SU-DHL-6 (cell line): ENCODE measurements around the gene ZNF609.
"Not testable (repeated sequence)": the region's sequence is repeated elsewhere in the genome, so short reads cannot be mapped to it uniquely, and the experiment has no call there.

Experiments
- EZH2phosphoT487 ChIP-seq: fragments of 200-600 bp; sonication (generic), shearing (Covaris generic); conservative IDR thresholded peaks from 2 replicates; pipeline ENCODE4 v1.6.1; 2018; ENCODE audit warnings: mild to moderate bottlenecking, antibody characterized with exemption, low read length, moderate library complexity, mixed read lengths
- TF ChIP-seq, protein P1 (sequence below): fragments of 200-600 bp; sonication (generic); IDR thresholded peaks from one replicate; pipeline ENCODE4 v1.5.1; 2017; ENCODE audit warnings: antibody characterized with exemption, mild to moderate bottlenecking, low read length, moderate library complexity; ENCODE audit not compliant: insufficient read depth, poor library complexity, severe bottlenecking

DNA sequence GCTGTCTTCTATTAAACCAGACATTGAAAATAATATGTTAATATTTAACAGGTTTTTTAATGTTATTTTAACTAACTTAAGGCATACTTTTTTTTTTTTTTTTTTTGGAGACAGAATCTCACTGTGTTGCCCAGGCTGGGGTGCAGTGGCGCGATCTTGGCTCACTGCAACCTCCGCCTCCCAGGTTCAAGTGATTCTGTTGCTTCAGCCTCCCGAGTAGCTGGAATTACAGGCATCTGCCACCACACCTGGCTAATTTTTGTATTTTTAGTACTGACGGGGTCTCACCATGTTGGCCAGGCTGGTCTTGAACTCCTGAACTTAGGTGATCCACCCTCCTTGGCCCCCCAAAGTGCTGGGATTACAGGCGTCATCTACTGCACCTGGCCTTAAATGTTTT, 147.0 kb downstream of the ZNF609 start:
- TF ChIP-seq, protein P1, sequence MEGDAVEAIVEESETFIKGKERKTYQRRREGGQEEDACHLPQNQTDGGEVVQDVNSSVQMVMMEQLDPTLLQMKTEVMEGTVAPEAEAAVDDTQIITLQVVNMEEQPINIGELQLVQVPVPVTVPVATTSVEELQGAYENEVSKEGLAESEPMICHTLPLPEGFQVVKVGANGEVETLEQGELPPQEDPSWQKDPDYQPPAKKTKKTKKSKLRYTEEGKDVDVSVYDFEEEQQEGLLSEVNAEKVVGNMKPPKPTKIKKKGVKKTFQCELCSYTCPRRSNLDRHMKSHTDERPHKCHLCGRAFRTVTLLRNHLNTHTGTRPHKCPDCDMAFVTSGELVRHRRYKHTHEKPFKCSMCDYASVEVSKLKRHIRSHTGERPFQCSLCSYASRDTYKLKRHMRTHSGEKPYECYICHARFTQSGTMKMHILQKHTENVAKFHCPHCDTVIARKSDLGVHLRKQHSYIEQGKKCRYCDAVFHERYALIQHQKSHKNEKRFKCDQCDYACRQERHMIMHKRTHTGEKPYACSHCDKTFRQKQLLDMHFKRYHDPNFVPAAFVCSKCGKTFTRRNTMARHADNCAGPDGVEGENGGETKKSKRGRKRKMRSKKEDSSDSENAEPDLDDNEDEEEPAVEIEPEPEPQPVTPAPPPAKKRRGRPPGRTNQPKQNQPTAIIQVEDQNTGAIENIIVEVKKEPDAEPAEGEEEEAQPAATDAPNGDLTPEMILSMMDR, result not testable (repeated sequence)
- not testable (repeated sequence) for TF ChIP-seq EZH2phosphoT487
